BLaER1 treated with 17β-estradiol and CSF1 and Interleukin-3, amounts not matched to agents 10 nM and 100 nM (cell line): ENCODE measurements around the gene KIF11.

Experiments used
- H3K27ac ChIP-seq, 11 experiments: shearing (Covaris generic); formaldehyde crosslinking; 2 replicates each; pipeline ENCODE4 v1.8.1; 2022
- H3K27me3 ChIP-seq, 11 experiments: shearing (Covaris generic); formaldehyde crosslinking; 2 replicates each; pipeline ENCODE4 v1.8.1; 2022
- H3K36me3 ChIP-seq, 11 experiments: shearing (Covaris generic); formaldehyde crosslinking; 2 replicates each; pipeline ENCODE4 v1.8.1; 2022
- H3K4me1 ChIP-seq, 10 experiments: shearing (Covaris generic); formaldehyde crosslinking; 2 replicates each; pipeline ENCODE4 v1.8.1; 2022
- H3K4me2 ChIP-seq, 11 experiments: shearing (Covaris generic); formaldehyde crosslinking; 2 replicates each; pipeline ENCODE4 v1.8.1; 2022
- H3K4me3 ChIP-seq, 10 experiments: shearing (Covaris generic); formaldehyde crosslinking; 2 replicates each; pipeline ENCODE4 v1.8.1; 2022
- H3K9ac ChIP-seq, 11 experiments: shearing (Covaris generic); formaldehyde crosslinking; 2 replicates each; pipeline ENCODE4 v1.8.1; 2022
- H3K9me3 ChIP-seq, 11 experiments: shearing (Covaris generic); formaldehyde crosslinking; replicated peaks in 1 of 11; 2 replicates each; pipeline ENCODE4 v1.8.1; 2022
- H4K20me1 ChIP-seq, 11 experiments: shearing (Covaris generic); formaldehyde crosslinking; 2 replicates each; pipeline ENCODE4 v1.8.1; 2022
- Cebpa-rat ChIP-seq, 11 experiments: shearing (Covaris generic); IDR thresholded peaks; 2 replicates each; pipeline ENCODE4 v1.8.1; 2022

The KIF11 gene

DNA sequence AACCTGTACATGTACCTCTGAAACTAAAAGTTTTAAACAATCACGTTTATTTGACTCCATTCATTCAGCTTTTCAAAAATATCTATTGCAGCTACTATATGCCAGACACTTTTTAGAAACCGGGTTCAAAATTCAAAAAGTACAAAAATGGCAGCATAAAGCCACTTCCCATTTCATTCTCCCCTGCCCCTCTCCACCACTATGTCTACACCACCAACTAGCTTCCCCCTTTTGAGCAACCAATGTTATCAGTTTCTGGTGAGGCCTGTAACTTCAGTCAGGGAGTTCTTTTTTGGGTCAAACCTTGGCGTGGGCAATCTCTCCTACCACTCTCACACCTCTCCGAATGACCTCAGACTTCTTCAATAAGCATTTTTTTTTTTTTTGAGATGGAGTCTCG lies 85.3 kb downstream of the KIF11 start:
- no peak overlapping the region for H3K9ac ChIP-seq
- H3K4me1 ChIP-seq, result peaks cover 0 to 17% (median 10%) of the 10 kb centered on the region in 10 experiments; a peak in 12 of 20 replicates
- H3K36me3 ChIP-seq, result no peaks in the 10 kb centered on the region
- H4K20me1 ChIP-seq, result no peaks in the 10 kb centered on the region
- no peak overlapping the region for H3K4me3 ChIP-seq
- H3K4me2 ChIP-seq, result no peak overlapping the region
- H3K27ac ChIP-seq, result no peak overlapping the region
- TF ChIP-seq Cebpa-rat (IDR thresholded peaks at IDR 0.05), result no peak
- no peaks in the 10 kb centered on the region for H3K27me3 ChIP-seq
- H3K9me3 ChIP-seq, result peaks cover 0 to 32% (median 12%) of the 10 kb centered on the region in 11 experiments; a peak in 20 of 22 replicates

DNA sequence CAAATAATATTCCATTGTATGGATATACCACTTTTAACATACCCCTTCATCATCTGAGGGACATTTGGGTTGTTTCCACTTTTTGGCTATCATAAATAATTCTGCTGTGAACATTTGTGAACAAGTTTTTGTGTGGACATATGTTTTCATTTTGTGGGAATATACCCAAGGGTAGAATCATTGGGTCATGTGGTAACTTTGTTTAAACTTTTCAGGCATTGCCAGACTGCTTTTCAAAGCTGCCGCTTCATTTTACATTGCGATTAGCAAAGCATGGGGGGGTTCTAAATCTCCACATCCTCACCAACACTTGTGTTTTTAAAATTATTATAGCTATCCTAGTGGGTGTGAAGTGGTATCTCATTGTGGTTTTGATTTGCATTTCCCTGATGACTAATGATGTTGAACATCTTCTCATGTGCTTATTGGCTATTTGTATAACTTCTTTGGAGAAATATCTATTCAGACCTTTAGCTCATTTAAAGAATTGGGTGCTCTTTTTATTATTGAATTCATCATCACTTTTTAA lies 88.4 kb downstream of the KIF11 start:
- peaks cover 0 to 17% (median 10%) of the 10 kb centered on the region in 10 experiments; a peak in 12 of 20 replicates for H3K4me1 ChIP-seq
- no peak for TF ChIP-seq Cebpa-rat (IDR thresholded peaks at IDR 0.05)
- H3K36me3 ChIP-seq, result peaks cover 0 to 18% (median 7%) of the 10 kb centered on the region in 11 experiments; a peak in 5 of 22 replicates
- H3K9ac ChIP-seq, result no peak overlapping the region
- H4K20me1 ChIP-seq, result no peaks in the 10 kb centered on the region
- peaks cover 19 to 48% (median 29%) of the 10 kb centered on the region in 11 experiments for H3K9me3 ChIP-seq
- H3K27ac ChIP-seq, result no peak overlapping the region
- no peaks in the 10 kb centered on the region for H3K27me3 ChIP-seq
- H3K4me3 ChIP-seq, result no peak overlapping the region
- H3K4me2 ChIP-seq, result peak overlapping the region in 5 of 11 experiments; percentile 13 to 41 (median 39); a peak in 7 of 22 replicates

DNA sequence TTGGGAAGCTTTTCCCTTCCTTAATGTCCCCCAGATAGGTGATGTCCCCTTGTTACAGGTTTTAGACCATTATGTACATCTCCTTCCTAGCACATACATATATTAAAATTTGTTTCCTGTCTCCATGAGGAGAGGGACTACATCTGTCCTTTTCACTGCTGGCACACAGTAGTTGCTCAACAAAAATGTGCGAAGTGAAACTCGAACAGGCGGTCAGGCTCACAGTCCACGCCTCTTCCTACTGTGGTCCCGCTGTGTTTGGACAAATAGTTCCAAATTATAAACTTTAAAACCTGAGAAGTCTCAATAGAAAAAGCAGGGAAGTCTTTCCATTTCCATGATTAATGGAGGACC lies 95.6 kb downstream of the KIF11 start:
- Histone ChIP-seq H3K9ac (peak overlapping the region; percentile 89 to 98 (median 96); a peak in 20 of 22 replicates), H4K20me1 (peaks cover 0 to 17% (median 11%) of the 10 kb centered on the region in 11 experiments; a peak in 12 of 22 replicates), H3K27ac (peak overlapping the region in 9 of 11 experiments; percentile 93 to 99 (median 95); a peak in 11 of 22 replicates), H3K4me2 (peak overlapping the region; percentile 79 to 95 (median 91)), H3K4me1 (peaks cover 22 to 33% (median 27%) of the 10 kb centered on the region in 10 experiments), H3K36me3 (peaks cover 8 to 42% (median 23%) of the 10 kb centered on the region in 11 experiments; a peak in 21 of 22 replicates), H3K27me3 (peaks cover 0 to 50% (median 22%) of the 10 kb centered on the region in 11 experiments; a peak in 17 of 22 replicates), H3K4me3 (peak overlapping the region; percentile 72 to 99 (median 94)), H3K9me3 (peaks cover 23 to 27% (median 24%) of the 10 kb centered on the region in 11 experiments)
- TF ChIP-seq Cebpa-rat (IDR thresholded peaks at IDR 0.05), result no peak

DNA sequence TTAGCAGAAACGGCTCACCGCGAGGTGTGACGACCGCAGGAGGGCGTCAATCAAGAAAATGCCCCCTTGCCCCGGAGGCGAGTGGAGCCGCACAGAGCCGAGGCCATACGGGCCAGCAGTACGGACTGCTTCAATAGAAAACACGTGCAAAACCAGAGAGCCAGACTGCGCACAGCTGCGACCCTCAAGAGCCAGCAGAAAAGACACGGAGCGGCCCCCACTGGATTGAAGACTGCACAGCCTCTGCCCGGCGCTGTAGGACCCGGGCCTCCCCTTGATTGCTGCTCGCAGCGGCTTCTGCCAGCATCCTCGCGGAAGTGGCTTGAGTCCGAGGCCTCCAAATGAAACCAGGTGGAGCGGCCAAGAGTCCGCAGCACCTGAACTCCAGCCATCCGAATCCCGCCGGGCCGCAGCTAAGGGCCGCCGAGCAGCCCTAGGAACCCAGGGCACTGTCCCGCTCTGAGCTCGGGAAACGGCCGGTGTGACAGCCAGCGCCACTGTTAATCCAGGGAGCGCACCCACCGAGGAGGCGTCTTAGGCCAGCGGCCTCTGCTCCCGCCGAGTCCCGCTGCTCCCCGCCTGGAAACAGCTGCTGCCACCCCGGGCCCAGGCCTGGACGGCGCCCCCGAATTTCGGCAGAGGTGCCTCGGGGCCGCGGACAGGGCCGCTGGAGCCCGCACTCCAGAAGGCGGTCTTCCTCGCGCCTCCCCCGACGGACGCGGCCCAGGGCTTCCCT lies 96.2 kb downstream of the KIF11 start:
- H3K27me3 ChIP-seq, result peaks cover 0 to 50% (median 22%) of the 10 kb centered on the region in 11 experiments; a peak in 17 of 22 replicates
- H4K20me1 ChIP-seq, result peaks cover 0 to 23% (median 11%) of the 10 kb centered on the region in 11 experiments; a peak in 12 of 22 replicates
- peaks cover 8 to 48% (median 29%) of the 10 kb centered on the region in 11 experiments; a peak in 21 of 22 replicates for H3K36me3 ChIP-seq
- peak overlapping the region; percentile 89 to 98 (median 96) for H3K9ac ChIP-seq
- peak overlapping the region; percentile 79 to 95 (median 91) for H3K4me2 ChIP-seq
- TF ChIP-seq Cebpa-rat (IDR thresholded peaks at IDR 0.05), result no peak
- peak overlapping the region; percentile 72 to 99 (median 94) for H3K4me3 ChIP-seq
- H3K4me1 ChIP-seq, result peaks cover 24 to 33% (median 31%) of the 10 kb centered on the region in 10 experiments
- H3K27ac ChIP-seq, result peak overlapping the region; percentile 59 to 99 (median 94)
- H3K9me3 ChIP-seq, result peaks cover 23 to 27% (median 24%) of the 10 kb centered on the region in 11 experiments

DNA sequence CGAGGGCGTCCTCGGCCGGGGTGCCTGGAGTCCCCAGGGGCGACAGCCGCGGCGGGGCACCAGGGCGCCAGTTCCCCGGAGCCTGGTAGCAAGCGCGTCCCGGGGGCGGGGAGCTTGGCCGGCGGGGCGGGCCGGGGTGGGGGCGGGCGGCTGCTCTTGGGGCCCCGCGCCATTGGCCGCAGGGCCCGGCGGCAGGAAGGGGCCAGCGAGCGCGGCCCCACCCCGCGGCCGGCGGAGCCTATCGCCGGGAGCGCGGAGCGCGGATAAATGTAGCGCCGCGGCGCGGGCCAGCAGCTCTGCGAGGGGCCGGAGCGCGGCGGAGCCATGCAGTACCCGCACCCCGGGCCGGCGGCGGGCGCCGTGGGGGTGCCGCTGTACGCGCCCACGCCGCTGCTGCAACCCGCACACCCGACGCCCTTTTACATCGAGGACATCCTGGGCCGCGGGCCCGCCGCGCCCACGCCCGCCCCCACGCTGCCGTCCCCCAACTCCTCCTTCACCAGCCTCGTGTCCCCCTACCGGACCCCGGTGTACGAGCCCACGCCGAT lies 96.8 kb downstream of the KIF11 start, which contains the start of gene HHEX:
HHEX (plus strand) TSS at position 293 of the 548 bp plus-strand sequence; CDS start at position 325, 32 bp downstream.
- peak within 1 kb of the TSS; percentile 87 to 99 (median 94) for H3K27ac ChIP-seq

DNA sequence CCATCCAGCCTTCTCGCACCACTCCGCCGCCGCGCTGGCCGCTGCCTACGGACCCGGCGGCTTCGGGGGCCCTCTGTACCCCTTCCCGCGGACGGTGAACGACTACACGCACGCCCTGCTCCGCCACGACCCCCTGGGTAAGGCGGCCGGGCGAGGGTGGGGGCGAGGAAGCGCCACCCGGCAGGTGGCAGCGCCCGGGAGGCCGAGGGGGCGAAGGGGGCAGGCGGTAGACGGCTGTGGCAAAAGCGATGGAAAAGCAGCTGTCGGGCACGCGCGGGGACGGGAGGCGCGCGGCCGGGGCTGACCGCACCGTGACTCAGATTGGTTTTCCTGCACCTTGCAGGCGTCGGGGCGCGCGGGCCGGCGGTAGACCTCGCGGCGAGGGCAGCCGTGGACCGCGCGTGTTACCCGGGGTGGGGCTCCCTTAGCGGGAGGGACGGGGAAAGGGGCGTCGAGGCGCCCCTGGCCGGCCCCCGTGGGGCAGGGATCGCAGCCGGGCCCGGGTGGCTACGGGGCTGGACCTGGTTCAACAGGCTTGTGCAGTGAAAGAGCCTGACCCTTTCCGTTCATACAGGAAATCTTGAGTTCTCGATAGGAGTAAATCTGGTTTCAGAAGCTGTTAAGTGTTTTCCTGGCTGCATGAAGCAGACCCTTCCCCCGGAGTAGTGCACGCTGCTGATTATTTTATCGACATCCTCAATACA lies 97.4 kb downstream of the KIF11 start:
- peak overlapping the region; percentile 72 to 99 (median 94) for H3K4me3 ChIP-seq
- H3K4me2 ChIP-seq, result peak overlapping the region; percentile 83 to 99 (median 93)
- peaks cover 0 to 35% (median 21%) of the 10 kb centered on the region in 11 experiments; a peak in 12 of 22 replicates for H4K20me1 ChIP-seq
- peaks cover 11 to 15% (median 14%) of the 10 kb centered on the region in 11 experiments for H3K9me3 ChIP-seq
- peaks cover 0 to 50% (median 22%) of the 10 kb centered on the region in 11 experiments; a peak in 17 of 22 replicates for H3K27me3 ChIP-seq
- peak overlapping the region; percentile 89 to 98 (median 96) for H3K9ac ChIP-seq
- H3K36me3 ChIP-seq, result peaks cover 19 to 56% (median 39%) of the 10 kb centered on the region in 11 experiments
- H3K27ac ChIP-seq, result peak overlapping the region; percentile 87 to 99 (median 94)
- no peak for TF ChIP-seq Cebpa-rat (IDR thresholded peaks at IDR 0.05)
- H3K4me1 ChIP-seq, result peaks cover 25 to 46% (median 35%) of the 10 kb centered on the region in 10 experiments

More for the DNA sequence above, 96.8 kb downstream of the KIF11 start, which contains the start of gene HHEX:
- no peak for TF ChIP-seq Cebpa-rat (IDR thresholded peaks at IDR 0.05)
- H3K4me1 ChIP-seq, result peaks cover 25 to 40% (median 35%) of the 10 kb centered on the region in 10 experiments
- H3K9ac ChIP-seq, result peak within 1 kb of the TSS; percentile 89 to 98 (median 96)
- peak within 1 kb of the TSS; percentile 72 to 99 (median 94) for H3K4me3 ChIP-seq
- peaks cover 0 to 50% (median 22%) of the 10 kb centered on the region in 11 experiments; a peak in 17 of 22 replicates for H3K27me3 ChIP-seq
- peaks cover 13 to 53% (median 35%) of the 10 kb centered on the region in 11 experiments for H3K36me3 ChIP-seq
- peaks cover 17 to 21% (median 20%) of the 10 kb centered on the region in 11 experiments for H3K9me3 ChIP-seq
- peaks cover 0 to 29% (median 16%) of the 10 kb centered on the region in 11 experiments; a peak in 12 of 22 replicates for H4K20me1 ChIP-seq
- H3K4me2 ChIP-seq, result peak within 1 kb of the TSS; percentile 83 to 99 (median 95)

DNA sequence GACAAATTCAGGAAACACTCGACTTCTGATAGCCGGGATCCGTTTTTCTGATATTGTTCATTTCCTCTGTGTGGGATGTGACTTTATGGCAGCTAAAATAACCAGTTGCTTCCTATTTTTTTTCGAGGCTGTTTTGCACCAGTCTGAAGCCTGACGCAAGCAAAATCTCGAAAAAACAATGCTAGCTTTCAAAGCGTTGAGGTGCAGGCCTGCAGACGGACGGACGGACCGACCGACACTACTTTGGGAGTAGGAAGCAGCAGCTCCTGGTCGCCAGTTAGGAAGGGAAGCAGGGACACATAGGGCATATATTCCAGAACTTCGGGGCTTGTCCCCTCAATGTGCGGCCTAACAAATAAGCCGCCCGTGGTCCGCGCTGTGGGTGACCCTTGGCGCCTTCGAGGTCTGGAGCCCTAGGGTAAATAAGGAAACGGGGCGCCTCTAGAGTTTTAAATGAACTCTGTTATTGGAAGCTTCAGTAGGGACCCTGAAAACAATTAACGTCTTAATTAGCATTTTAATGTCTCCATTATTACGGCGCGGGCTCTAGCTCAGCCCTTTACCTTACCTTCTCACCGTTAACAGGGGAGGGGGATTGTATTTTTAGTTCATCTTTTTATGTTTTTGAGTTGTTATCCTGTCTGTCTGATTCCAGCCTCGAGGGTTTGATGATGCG lies 98.1 kb downstream of the KIF11 start:
- peak overlapping the region; percentile 87 to 99 (median 94) for H3K27ac ChIP-seq
- peak overlapping the region; percentile 83 to 99 (median 93) for H3K4me2 ChIP-seq
- peak overlapping the region; percentile 72 to 99 (median 94) for H3K4me3 ChIP-seq
- H3K36me3 ChIP-seq, result peaks cover 23 to 55% (median 42%) of the 10 kb centered on the region in 11 experiments
- peaks cover 25 to 52% (median 36%) of the 10 kb centered on the region in 10 experiments for H3K4me1 ChIP-seq
- H3K9ac ChIP-seq, result peak overlapping the region; percentile 89 to 98 (median 96)
- TF ChIP-seq Cebpa-rat (IDR thresholded peaks at IDR 0.05), result no peak
- H3K27me3 ChIP-seq, result peaks cover 0 to 50% (median 22%) of the 10 kb centered on the region in 11 experiments; a peak in 17 of 22 replicates
- peaks cover 4 to 8% (median 7%) of the 10 kb centered on the region in 11 experiments for H3K9me3 ChIP-seq
- H4K20me1 ChIP-seq, result peaks cover 0 to 41% (median 21%) of the 10 kb centered on the region in 11 experiments; a peak in 13 of 22 replicates
